ENCODE data around the gene HIVEP3.

The HIVEP3 gene

GRCh38 chr1:41627491-41628280, 291.0 kb downstream of the HIVEP3 start:
- TF ChIP-seq EZH2 (optimal IDR thresholded peaks at IDR 0.05; ENCODE audit: low read depth, low read length), result no peak
- TF ChIP-seq EZH2phosphoT487 (IDR thresholded peaks at IDR 0.05; ENCODE audit: low read length), result no peak
- no peak for TF ChIP-seq CTCF (IDR thresholded peaks at IDR 0.05; ENCODE audit: low read length)
- Histone ChIP-seq H3K27me3 (replicated peaks; ENCODE audit: insufficient read depth, low read length) (no peaks in the 10 kb centered on the region), H3F3A (ENCODE audit: insufficient read depth, low read length) (peaks cover 10% of the 10 kb centered on the region; the same call in 1 of the 2 replicates), H4K20me1 (ENCODE audit: insufficient read depth, low read length) (no peaks in the 10 kb centered on the region), H2AFZ (ENCODE audit: low read length) (no peak overlapping the region), H3K9me3 (replicated peaks; ENCODE audit: insufficient read depth, low read length) (no peaks in the 10 kb centered on the region), H3K36me3 (replicated peaks; ENCODE audit: insufficient read depth, low read length) (no peaks in the 10 kb centered on the region), H3K9me2 (replicated peaks; ENCODE audit: insufficient read depth, low read length) (no peaks in the 10 kb centered on the region), H3K4me3 (ENCODE audit: low read length) (no peak overlapping the region), H3K4me1 (ENCODE audit: low read length) (peaks cover 29% of the 10 kb centered on the region), H3K27ac (ENCODE audit: low read length) (no peak overlapping the region), H3K79me2 (ENCODE audit: low read length) (peaks cover 9% of the 10 kb centered on the region; the same call in 1 of the 2 replicates), H3K9ac (ENCODE audit: low read length) (no peak overlapping the region), H3K4me2 (ENCODE audit: low read depth, low read length) (no peak overlapping the region)
- no peak for DNase-seq

GRCh38 chr1:41626616-41627375, 291.9 kb downstream of the HIVEP3 start:
- no peak for DNase-seq
- H3K9me2 ChIP-seq (replicated peaks; ENCODE audit: insufficient read depth, low read length), result no peaks in the 10 kb centered on the region
- no peaks in the 10 kb centered on the region for H3K9me3 ChIP-seq (replicated peaks; ENCODE audit: insufficient read depth, low read length)
- no peaks in the 10 kb centered on the region for H4K20me1 ChIP-seq (ENCODE audit: insufficient read depth, low read length)
- no peak overlapping the region for H3K4me3 ChIP-seq (ENCODE audit: low read length)
- H3F3A ChIP-seq (ENCODE audit: insufficient read depth, low read length), result peaks cover 15% of the 10 kb centered on the region; the same call in 1 of the 2 replicates
- no peak overlapping the region for H2AFZ ChIP-seq (ENCODE audit: low read length)
- H3K36me3 ChIP-seq (replicated peaks; ENCODE audit: insufficient read depth, low read length), result no peaks in the 10 kb centered on the region
- H3K27me3 ChIP-seq (replicated peaks; ENCODE audit: insufficient read depth, low read length), result no peaks in the 10 kb centered on the region
- H3K4me1 ChIP-seq (ENCODE audit: low read length), result peaks cover 38% of the 10 kb centered on the region
- no peak for TF ChIP-seq EZH2phosphoT487 (IDR thresholded peaks at IDR 0.05; ENCODE audit: low read length)
- TF ChIP-seq CTCF (IDR thresholded peaks at IDR 0.05; ENCODE audit: low read length), result no peak
- TF ChIP-seq EZH2 (optimal IDR thresholded peaks at IDR 0.05; ENCODE audit: low read depth, low read length), result no peak
- H3K4me2 ChIP-seq (ENCODE audit: low read depth, low read length), result no peak overlapping the region
- peaks cover 13% of the 10 kb centered on the region for H3K79me2 ChIP-seq (ENCODE audit: low read length)
- no peak overlapping the region for H3K9ac ChIP-seq (ENCODE audit: low read length)
- no peak overlapping the region for H3K27ac ChIP-seq (ENCODE audit: low read length)

- no peak overlapping the region for H3K4me2 ChIP-seq (ENCODE audit: low read depth, low read length)
- H3K9me3 ChIP-seq (replicated peaks; ENCODE audit: insufficient read depth, low read length), result no peaks in the 10 kb centered on the region
- H3F3A ChIP-seq (ENCODE audit: insufficient read depth, low read length), result peaks cover 22% of the 10 kb centered on the region; the same call in 1 of the 2 replicates
- no peak for DNase-seq
- TF ChIP-seq EZH2 (optimal IDR thresholded peaks at IDR 0.05; ENCODE audit: low read depth, low read length), result no peak
- TF ChIP-seq EZH2phosphoT487 (IDR thresholded peaks at IDR 0.05; ENCODE audit: low read length), result no peak
- TF ChIP-seq CTCF (IDR thresholded peaks at IDR 0.05; ENCODE audit: low read length), result no peak
- H3K27ac ChIP-seq (ENCODE audit: low read length), result no peak overlapping the region
- no peak overlapping the region for H3K4me3 ChIP-seq (ENCODE audit: low read length)
- peaks cover 15% of the 10 kb centered on the region for H3K79me2 ChIP-seq (ENCODE audit: low read length)
- peaks cover 44% of the 10 kb centered on the region for H3K4me1 ChIP-seq (ENCODE audit: low read length)
- H3K36me3 ChIP-seq (replicated peaks; ENCODE audit: insufficient read depth, low read length), result no peaks in the 10 kb centered on the region
- H4K20me1 ChIP-seq (ENCODE audit: insufficient read depth, low read length), result no peaks in the 10 kb centered on the region
- no peaks in the 10 kb centered on the region for H3K27me3 ChIP-seq (replicated peaks; ENCODE audit: insufficient read depth, low read length)
- no peak overlapping the region for H3K9ac ChIP-seq (ENCODE audit: low read length)
- no peak overlapping the region for H2AFZ ChIP-seq (ENCODE audit: low read length)
- no peaks in the 10 kb centered on the region for H3K9me2 ChIP-seq (replicated peaks; ENCODE audit: insufficient read depth, low read length)
These were observed 292.6 kb downstream of the HIVEP3 start for GRCh38 chr1:41626146-41626545.
